ENCODE data around the gene RFTN2.
"Not testable (repeated sequence)": the region's sequence is repeated elsewhere in the genome, so short reads cannot be mapped to it uniquely, and the experiment has no call there.

RFTN2 gene

GRCh38 chr2:197675711-197676188 is 363 bp upstream of the RFTN2 start:
- no peak for DNase-seq (ENCODE audit: low read depth in 2 of 3, low spot score in 2 of 3)

DNA sequence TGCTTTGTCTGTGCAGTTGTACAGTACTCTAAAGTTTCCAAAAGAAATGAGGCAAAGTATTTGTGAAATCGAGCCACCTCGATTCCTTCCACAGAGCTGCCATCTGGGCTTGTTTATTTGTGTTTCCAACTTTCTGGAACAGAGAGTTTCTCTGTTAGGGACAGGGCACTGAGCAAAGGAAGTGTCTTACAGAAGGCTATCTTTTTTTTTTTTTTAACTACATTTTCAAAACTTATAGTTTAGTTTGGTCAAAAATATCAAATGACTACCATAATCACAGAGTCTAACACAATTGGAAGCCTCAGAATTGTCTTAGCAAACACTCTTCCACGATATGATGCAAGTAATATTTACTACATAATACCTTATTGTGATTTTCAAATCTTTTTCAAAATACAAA is 796 bp downstream of the RFTN2 start:
- DNase-seq (ENCODE audit: low read depth in 2 of 3, low spot score in 2 of 3), result no peak

DNA sequence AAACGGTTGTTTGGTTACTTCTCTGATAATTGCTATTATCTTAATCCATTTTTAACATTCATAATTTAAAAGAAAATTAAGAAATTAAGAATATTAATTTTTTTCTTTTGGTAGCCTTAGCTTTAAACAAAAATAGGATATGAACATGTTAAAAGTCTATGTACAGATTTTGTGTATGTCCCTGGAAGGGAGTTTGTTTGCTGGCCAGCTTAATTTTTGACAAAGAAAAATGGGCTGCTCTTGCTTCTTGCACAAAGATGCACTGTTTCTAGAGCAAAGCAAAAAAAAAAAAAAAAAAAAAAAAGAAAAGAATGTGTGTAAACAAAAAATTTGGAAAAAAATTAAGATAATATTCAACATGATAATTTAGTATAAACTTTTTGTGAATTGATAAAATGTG is 1.3 kb downstream of the RFTN2 start:
- no peak for DNase-seq (ENCODE audit: low read depth in 2 of 3, low spot score in 2 of 3)

- no peak for DNase-seq (ENCODE audit: low read depth in 2 of 3, low spot score in 2 of 3)
Measured at GRCh38 chr2:197673606-197674005, 1.8 kb downstream of the RFTN2 start.

DNA sequence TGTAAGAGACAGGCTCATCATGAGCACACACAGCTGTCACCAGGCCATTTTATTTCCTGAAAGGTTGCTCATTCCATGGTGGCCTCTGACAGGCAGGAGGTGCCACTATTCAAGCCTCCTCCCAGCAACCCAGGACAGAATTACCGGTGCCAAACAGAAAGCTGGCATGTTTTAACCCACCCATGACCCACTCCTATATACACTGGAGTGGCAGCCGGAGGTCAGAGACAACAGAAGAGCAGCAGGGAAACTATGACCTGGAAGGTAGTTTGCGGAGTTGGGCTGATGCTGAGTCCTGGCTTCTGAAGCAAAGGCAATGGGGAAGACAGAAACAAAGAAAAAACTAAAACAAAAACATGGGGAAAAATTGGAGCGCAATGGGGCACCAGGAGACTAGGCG is 2.3 kb downstream of the RFTN2 start:
- DNase-seq (ENCODE audit: low read depth in 2 of 3, low spot score in 2 of 3), result no peak

DNA sequence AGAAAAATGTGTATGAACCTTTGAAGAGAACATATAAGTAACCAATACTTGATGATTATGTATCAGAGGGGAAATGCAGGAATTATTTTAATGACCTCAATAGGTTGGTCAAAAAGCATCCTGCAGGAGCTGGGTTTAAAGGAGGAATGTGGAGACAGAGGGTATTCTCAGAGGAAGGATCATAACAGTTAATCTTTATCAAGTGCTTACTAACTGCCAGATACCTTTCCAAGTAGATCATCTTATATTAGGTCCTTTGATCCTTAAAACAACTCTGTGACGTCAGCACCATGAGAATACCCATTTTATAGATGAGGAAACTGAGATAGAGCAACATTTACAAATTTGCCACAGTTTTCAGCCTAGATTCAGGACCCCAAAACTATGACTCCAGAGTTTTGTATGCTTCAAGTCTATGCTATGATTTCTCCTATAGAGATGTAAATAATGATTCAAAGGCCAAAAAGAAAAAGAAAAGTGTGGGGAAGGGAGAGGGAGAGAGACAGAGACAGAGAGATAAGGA is 3.0 kb downstream of the RFTN2 start:
- no peak for DNase-seq (ENCODE audit: low read depth in 2 of 3, low spot score in 2 of 3)

DNA sequence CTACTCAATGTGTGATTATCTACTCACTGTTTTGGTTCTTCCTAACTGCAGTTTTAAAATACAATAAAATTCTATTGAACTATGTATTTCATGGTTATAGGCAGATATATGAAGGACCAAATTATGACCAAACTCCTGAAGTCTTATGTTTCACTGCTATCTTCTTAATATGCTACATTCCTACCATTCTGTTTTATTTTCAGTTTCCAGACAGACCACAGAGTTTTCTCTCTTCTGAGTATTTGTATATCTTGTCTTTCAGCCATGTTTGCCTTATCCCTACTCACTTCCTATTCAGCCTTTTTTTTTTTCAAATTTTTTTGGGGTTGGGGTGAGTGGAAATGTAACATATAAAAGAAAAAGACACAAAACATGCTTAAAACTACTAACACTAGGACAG is 6.3 kb downstream of the RFTN2 start:
- no peak for DNase-seq (ENCODE audit: low read depth in 2 of 3, low spot score in 2 of 3)

DNA sequence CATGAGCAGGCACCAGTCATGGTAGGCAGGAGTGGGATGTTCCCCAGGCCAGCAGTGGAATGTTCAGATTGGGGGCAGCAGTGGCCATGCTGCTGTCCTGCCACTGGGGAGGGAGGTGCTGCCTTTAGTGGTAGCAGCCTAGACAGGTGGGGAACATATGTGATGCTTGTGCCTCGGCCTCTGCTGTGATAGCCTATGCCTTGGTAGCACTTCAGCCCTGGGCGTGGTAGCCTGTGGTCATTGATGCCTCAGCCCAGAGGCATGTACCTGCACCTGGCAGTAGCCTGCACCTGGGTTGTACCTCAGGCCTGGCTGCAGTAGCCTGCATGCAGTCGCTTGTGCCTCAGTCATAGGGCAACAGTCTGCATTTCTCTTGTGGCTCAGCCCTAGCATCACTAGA is 7.1 kb downstream of the RFTN2 start:
- DNase-seq (ENCODE audit: low read depth in 2 of 3, low spot score in 2 of 3), result no peak

DNA sequence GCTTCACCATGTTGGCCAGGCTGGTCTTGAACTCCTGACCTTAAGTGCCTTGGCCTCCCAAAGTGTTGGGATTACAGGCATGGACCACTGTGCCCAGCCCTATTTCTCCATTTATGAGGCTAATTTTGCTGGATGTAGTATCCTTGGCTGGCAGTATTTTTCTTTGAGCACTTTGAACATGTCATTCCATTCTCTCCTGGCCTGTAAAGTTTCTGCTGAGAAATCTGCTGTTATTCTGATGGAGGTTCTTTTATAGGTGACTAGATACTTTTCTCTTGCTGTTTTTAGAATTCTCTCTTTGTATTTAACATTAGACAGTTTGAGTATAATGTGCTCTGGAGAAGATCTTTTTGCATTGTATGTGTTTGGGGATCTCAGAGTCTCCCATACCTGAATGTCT is 9.1 kb downstream of the RFTN2 start:
- DNase-seq (ENCODE audit: low read depth in 2 of 3, low spot score in 2 of 3), result no peak

DNA sequence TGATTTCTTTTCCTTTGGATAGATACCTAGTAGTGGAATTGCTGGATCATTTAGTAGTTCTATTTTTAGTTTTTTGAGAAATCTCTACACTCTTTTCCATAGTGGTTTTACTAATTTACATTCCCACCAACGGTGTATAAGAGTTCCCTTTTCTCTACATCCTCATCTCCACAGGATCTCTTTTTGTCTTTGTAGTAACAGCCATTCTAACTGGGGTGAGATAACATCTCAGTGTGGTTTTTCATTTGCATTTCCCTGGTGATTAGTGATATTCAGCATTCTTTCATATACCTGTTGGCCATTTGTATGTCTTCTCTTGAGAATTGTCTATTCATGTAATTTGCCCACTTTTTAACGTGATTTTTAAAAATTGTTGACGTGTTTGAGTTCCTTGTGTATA is 13.8 kb downstream of the RFTN2 start:
- no peak for DNase-seq (ENCODE audit: low read depth in 2 of 3, low spot score in 2 of 3)

DNA sequence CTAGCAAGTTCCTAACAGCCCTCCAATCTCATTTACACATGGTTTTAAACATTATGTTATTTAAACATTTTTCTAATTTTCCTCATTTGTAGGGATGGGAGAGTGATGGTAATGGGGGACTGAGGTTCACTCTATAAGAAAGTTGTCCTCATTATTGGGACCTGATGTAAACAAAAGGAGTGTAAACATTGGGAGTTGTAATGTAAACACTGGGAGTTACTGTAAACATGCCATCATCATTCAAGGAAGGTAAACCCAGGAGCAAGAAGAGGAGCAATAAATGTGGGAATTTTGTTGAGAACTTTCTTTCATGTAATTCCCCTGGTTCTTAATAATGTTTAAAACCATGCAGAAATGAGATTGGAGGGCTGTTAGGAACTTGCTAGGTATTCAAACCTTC is 17.8 kb downstream of the RFTN2 start:
- no peak for DNase-seq (ENCODE audit: low read depth in 2 of 3, low spot score in 2 of 3)

DNA sequence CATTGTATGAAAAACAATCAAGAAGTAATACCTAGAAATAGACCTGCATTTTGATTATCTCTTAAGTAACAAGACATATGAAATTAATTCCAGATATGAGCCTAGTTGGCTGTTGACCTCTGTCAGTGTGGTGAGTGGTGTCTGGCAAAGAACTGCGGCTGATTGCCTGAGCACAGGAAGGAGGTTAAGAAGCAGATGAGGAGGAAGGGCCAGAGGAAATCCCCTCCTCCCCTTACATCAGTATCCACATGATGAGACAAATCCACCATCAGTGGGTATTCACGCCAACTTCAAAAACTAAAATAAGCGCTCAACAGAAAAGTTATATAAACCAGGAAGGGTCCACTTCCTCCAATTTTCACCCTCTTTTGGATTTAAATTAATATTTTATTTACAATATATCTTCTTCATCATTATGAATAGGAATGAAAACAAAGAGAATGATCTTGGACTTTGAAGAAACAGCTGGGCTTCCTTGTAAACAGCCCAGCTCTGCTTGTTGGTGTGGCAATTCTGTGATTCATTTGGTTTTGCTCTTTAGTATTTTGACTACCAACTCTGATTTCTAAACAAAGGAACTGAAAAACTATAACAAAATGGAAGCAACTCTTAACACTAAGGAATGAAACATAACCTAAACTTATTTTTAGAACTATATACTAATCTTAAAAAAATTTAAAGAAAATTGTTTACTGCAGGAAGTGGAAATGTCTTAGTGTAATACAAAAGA is 27.3 kb downstream of the RFTN2 start:
- DNase-seq (ENCODE audit: low read depth in 2 of 3, low spot score in 2 of 3), result no peak

DNA sequence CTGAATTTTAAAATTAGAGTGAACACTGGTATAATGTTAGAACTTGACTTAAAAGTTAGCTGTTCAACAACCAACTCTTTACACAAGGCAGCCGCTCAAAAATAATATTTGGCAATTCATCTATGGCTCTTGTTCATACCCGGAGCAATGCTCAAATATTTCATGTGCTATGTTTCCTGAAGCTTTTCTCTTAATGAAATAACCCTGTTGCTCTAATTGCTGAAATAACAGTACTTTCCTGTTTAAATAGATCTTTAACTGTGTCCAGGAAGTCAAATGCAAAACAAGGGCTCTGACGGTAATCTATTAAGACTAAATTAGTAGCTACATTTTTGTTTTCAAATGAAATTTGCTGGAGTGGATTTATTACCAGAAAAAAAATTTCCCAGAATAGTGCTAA is 33.7 kb downstream of the RFTN2 start:
- DNase-seq (ENCODE audit: low read depth in 2 of 3, low spot score in 2 of 3), result no peak

GRCh38 chr2:197640571-197641122 is 34.7 kb downstream of the RFTN2 start:
- not testable (repeated sequence) for DNase-seq (ENCODE audit: low read depth in 2 of 3, low spot score in 2 of 3)

- no peak for DNase-seq (ENCODE audit: low read depth in 2 of 3, low spot score in 2 of 3)
Measured at GRCh38 chr2:197633109-197633657, 42.2 kb downstream of the RFTN2 start.

- no peak for DNase-seq (ENCODE audit: low read depth in 2 of 3, low spot score in 2 of 3)
Measured at GRCh38 chr2:197628043-197628500, 47.3 kb downstream of the RFTN2 start.

GRCh38 chr2:197626965-197627625 is 48.3 kb downstream of the RFTN2 start:
- no peak for DNase-seq (ENCODE audit: low read depth in 2 of 3, low spot score in 2 of 3)

DNA sequence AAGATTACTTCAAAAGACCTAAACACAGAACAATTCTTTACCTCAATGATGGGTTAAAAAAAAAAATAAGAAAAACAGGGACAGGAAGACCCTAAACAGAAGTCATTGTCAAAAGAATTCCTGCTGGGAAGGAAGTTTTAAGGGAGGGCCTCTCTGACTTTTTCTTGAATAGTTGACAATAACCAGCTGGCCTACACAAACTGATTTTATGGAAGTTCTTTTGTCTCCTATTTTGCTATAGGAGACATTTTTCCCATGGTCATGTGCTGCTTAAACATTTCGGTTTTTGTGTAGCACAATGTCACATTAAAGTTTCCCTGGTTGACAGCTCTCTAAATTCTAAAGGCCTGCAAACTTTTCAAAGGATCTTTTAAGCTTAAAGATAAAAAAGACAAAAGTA is 55.3 kb downstream of the RFTN2 start:
- no peak for DNase-seq (ENCODE audit: low read depth in 2 of 3, low spot score in 2 of 3)

- no peak for DNase-seq (ENCODE audit: low read depth in 2 of 3, low spot score in 2 of 3)
Measured at GRCh38 chr2:197615016-197615652, 60.3 kb downstream of the RFTN2 start.

DNA sequence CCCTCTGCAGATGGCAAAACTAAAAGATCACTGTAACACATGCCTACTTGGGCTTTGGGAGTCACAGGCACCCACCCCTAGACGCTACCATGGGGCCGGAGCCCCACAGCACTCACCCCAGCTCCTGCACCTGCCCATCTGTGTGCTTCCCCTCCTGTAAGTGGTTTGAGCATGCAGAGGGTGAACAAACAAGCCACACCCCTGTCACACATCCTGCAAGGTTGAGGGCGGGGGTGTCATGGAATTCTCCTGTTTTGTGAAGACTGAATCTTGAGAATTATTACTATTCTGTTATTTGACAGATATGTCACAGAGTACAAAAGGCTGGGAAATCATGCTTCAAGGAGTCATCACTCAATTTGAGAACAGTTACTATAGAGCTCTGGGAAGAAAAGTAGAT is 60.9 kb downstream of the RFTN2 start:
- DNase-seq (ENCODE audit: low read depth in 2 of 3, low spot score in 2 of 3), result no peak

DNA sequence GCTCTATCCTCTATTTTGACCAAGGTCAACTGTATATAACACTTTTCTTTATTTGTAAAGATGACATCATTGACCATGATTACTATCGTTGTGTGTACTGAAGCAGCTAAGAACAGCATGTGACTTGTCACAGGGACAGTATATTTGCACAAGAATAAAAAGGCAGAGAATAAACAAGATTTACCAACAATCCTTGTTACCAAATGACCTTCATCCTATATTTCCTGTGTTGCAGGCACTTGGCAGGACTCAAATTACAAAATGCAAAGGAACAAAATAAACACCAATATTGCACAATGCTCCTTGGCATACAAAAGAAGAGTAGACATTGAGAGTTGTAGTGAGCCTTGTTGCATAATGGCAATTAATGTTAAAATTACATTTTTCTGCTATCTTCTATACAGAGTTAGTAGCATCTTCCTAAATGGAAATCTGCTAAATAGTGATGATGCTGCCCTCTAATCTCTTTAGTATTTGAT is 61.8 kb downstream of the RFTN2 start:
- DNase-seq (ENCODE audit: low read depth in 2 of 3, low spot score in 2 of 3), result no peak

All from activated CD8-positive, alpha-beta memory T cell treated with anti-CD3 and anti-CD28 coated beads for 48 hours (primary cell).